HG02840 (cell line): ENCODE measurements around the gene CCDC201.
"Not testable (repeated sequence)": the region's sequence is repeated elsewhere in the genome, so short reads cannot be mapped to it uniquely, and the experiment has no call there.

Experiments
- ATAC-seq: cut with Tn5 transposase; IDR thresholded peaks from one replicate; pipeline ENCODE4 v1.9.1; 2021; ENCODE audit warnings: mild to moderate bottlenecking, moderate library complexity, moderate number of reproducible peaks; ENCODE audit not compliant: unreplicated experiment, low FRiP score

Gene CCDC201

DNA sequence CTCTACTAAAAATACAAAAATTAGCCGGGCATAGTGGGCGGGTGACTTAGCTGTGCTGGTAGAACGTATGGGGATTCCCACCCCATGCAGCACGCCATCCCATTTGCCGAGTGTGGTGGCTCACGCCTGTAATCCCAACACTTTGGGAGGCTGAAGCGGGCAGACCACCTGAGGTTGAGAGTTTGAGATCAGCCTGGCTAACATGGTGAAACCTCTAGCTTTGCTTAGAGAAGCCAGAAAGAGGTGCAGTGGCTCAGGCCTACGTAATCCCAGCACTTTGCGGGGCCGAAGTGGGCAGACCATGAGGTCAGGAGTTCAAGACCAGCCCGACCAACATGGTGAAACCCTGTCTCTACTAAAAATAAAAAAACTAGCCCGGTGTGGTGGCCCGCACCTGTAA, 45.2 kb downstream of the CCDC201 start:
- ATAC-seq: not testable (repeated sequence)

DNA sequence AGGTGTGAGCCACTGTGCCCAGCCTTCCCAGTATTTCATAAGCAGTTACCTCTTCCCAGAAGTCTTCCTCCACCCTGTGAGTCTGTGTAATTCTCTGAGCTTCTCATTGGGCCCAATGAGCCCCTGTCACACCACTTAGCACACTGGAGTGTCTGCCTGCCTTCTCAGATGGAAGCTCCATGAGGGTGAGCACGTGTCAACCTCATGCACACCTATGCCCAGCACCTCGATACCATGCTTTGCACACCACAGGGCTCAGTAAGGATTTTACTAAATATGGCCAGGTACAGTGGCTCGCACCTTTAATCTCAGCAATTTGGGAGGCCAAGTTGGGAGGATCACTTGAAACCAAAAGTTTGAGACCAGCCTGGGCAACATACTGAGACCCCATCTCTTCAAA, 46.3 kb downstream of the CCDC201 start:
- not testable (repeated sequence) for ATAC-seq

DNA sequence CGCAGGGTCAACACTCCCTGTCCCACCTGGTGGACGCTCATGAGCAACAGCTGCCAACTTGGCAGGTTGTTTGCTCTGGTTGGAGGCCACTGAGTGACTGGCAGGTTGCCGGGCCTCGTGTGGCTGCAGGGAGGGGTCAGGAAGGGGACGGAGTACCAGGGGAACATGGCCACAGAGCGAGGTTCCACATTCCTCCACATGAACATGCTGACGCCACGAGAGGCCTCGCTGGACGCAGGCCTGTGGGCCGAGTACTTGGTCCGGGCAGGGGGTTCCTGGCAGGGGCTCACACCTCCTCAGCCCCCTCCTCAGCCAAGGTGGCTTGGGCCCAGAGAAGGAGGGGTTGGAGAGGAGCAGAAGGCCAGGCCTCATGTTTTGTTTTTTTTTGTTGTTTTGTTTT, 54.1 kb downstream of the CCDC201 start:
- not testable (repeated sequence) for ATAC-seq

DNA sequence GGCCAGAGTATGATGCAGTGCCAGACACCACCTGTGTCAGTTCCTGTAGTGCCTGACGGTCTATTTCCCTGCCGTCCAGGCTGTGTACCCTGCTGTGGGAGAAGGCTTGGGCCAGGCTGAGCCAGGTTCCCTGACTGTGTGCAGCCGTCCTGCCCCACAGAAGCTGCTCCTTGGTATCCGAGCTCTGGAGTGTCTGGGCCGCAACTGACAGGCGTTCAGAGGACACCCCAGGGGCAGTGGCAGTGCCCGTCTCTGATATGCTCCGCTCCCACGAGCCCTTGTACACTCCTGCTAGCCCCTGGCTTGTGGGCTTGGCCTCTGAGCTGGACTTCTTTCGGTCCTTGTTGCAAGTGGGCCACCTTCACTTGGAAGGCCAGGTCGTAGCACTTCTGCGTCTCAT, 55.0 kb downstream of the CCDC201 start:
- not testable (repeated sequence) for ATAC-seq

DNA sequence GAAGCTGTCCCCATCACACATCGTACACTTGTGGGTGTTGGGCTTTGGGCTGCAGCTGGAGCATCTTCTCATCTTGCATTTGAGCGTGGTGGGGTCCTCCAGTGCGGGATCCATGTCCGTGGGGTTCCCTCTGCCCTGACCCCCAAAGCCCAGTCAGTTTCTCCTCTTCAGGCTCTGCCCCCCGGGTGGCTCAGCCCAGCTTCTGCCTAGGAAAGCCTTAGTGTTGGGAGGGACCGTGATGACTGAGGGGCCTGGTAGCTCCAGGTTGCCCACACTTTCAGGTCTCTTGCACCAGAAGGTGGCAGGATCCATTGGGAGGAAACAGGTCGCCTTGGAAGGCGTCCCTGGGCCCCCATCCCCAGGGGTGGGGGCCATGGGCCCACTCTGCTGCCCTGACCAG, 55.9 kb downstream of the CCDC201 start:
- not testable (repeated sequence) for ATAC-seq

DNA sequence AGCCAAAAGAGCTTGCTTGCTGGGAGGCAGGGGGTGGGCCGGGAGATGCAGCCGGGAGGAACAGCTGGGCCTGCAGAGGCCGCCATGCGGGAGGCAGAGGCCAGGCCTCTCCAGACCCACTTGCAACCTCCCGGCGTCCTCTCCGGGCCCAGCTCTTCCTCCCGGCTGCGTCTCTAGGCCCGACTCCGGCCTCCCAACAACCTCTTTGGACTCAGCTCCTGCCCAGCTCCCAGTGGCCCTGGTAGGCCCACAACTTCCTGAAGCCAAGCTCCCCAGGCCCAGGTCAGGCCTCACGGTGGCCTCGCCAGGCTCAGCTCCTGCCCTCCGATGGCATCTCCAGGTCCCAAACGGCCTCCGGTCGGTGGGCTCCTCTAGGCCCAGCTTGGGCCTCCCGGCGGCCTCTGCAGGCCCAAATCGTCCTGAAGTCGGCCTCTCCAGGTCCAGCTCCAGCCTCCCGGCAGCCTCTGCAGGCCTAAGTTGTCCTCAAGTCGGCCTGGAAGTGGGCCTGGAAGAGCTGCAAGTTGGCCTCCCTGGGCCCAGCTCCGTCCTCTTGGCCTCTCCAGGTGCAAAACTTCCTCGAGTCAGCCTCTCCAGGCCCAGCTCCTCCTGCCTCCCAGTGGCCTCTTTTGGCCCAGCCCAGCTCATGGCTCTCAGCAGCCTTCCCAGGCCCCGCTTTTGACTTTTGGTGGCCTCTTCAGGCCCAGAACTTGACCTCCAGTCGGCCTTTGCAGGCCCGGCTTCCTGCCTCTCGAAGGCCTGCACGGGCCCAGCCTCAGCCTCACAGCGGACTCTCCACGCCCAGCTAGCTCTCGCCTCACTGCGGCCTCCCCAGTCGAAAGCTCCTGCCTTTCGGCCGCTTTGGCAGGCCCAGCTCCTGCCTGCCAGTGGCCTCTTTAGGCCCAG, 58.4 kb downstream of the CCDC201 start:
- ATAC-seq: not testable (repeated sequence)

DNA sequence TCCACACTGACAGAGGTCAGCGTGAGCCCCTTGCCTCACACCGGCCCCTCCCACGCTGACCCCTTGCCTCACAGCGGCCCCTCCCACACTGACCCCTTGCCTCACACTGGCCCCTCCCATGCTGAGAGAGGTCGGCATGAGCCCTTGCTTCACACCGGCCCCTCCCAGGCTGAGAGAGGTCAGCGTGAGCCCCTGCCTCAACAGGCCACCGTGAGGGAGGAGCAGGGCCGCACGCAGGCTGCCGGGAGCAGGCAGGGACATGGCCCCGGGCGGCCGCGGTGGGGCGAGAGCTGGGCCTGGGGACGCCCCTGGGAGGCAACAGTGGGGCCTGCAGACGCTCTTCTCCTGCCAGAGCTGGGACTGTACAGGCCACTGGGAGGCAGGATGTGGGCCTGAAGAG, 59.1 kb downstream of the CCDC201 start:
- ATAC-seq: not testable (repeated sequence)

DNA sequence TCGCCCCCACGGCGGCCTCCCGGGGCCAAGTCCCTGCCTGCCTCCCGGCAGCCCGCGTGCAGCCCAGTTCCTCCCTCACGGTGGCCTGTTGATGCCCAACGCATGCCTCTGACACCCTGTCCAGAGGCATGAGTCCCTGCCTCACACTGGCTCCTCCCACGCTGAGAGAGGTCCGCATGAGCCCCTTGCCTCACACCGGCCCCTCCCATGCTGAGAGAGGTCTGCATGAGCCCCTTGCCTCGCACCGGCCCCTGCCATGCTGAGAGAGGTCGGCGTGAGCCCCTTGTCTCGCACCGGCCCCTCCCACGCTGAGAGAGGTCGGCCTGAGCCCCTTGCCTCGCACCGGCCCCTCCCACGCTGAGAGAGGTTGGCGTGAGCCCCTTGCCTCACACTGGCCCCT, 59.9 kb downstream of the CCDC201 start:
- no peak for ATAC-seq

DNA sequence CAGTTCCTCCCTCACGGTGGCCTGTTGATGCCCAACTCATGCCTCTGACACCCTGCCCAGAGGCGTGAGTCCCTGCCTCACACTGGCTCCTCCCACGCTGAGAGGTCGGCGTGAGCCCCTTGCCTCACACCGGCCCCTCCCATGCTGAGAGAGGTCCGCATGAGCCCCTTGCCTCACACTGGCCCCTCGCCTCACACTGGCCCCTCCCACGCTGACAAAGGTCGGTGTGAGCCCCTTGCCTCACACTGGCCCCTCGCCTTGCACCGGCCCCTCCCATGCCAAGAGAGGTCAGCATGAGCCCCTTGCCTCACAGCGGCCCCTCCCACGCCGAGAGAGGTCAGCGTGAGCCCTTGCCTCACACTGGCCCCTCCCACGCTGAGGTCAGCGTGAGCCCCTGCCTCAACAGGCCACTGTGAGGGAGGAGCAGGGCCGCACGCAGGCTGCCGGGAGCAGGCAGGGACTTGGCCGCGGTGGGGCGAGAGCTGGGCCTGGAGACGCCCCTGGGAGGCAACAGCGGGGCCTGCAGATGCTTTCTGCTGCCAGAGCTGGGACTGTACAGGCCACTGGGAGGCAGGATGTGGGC, 61.1 kb downstream of the CCDC201 start:
- not testable (repeated sequence) for ATAC-seq

DNA sequence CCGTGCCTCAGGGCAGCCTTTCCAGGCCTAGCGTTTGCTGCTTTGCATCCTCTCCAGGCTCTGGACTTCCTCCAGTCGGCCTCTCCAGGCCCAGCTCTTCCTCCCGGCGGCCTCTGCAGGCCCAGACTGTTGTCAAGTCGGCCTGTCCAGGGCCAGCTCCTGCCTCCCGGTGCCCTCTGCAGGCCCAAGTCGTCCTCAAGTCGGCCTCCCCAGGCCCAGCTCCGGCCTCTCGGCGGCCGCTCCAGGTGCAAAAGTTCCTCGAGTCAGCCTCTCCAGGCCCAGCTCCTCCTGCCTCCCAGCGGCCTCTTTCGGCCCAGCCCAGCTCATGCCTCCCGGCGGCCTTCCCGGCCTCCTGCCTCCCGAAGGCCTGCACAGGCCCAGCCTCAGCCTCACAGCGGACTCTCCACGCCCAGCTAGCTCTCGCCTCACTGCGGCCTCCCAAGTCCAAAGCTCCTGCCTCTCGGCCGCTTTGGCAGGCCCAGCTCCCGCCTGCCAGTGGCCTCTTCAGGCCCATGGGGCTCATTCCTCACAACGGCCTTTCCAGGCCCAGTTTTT, 62.4 kb downstream of the CCDC201 start:
- ATAC-seq: not testable (repeated sequence)
